Activated CD8-positive, alpha-beta memory T cell treated with anti-CD3 and anti-CD28 coated beads, Interleukin-2, amount 50 U/mL, for 1 hour (primary cell): Measurements from ENCODE around the gene PLA2G3.
"Not testable (repeated sequence)": the region's sequence is repeated elsewhere in the genome, so short reads cannot be mapped to it uniquely, and the experiment has no call there.

ENCODE experiments used
- DNase-seq: peaks from one replicate; pipeline ENCODE4 v3.0.0-alpha.2; 2020; ENCODE audit errors: extremely low read depth

Gene PLA2G3

DNA sequence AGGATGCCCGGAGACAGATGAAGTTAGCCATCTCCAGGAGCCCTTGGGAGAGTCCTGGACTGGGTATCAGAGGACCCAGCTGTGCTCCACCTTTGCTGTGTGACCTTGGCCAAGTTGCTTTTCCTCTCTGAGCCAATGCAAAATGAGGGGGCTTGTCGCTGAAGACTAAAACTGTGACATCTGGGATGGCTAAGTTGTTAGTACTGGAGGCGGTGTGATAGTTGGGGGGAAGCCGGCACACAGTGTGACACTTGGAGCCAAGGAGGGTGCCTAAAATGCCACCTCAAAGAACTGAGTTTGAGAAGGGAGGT is 17.1 kb downstream of the PLA2G3 start:
- DNase-seq = no peak

DNA sequence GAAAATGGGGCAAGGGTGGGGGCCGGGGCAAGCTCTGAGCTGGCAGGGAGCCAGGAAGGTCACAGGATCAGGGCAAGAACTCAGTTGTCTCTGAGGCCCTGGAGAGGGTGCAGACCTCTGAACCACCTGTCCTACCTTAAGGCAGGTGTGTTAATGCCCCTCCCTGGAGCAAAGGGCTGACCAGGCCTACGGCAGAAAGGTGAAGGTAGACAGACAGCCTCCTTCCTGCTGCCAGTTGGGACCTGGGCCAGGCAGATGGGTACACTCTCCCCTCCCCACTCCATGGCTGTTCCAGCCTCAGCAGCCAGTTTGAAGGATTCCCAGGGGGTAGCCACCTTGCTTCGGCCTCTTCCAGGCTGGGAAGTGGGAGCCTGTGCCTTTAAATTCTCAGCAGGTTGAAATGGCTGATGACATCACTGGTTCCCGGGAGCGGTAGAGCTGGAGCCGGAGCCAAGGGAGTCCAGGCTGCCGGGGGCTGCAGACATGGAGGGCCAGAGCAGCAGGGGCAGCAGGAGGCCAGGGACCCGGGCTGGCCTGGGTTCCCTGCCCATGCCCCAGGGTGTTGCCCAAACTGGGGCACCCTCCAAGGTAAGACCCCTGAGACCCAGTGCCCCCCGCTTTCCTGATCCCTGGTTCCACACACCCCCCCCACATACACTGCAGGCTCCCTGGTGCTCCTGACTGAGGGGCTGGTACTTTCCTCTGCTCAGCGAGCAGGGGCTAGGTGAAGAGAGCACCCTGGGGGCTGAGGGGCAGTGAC is 17.6 kb downstream of the PLA2G3 start, which contains the start of gene INPP5J:
Gene INPP5J (plus strand): TSS at position 435 of the 760 bp plus-strand sequence. CDS start 49 bp downstream, at position 484.
- no peak for DNase-seq

DNA sequence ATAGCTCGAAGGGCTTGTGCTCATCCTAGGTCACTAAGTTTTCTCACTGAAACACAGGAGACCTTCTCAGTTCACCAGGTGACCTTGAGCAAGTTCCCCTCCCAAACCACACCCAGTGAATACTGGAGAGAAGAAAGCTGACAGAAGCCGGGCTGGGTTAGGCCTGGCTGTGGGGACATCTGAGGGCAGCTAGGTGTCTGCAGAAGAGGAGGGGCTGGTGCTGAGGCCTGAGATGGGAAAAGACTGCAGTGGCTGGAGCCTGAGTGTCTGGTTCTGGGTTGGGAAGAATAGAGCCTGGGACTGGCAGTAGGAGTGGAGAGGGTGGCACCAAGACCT is 18.1 kb downstream of the PLA2G3 start:
- no peak for DNase-seq

DNA sequence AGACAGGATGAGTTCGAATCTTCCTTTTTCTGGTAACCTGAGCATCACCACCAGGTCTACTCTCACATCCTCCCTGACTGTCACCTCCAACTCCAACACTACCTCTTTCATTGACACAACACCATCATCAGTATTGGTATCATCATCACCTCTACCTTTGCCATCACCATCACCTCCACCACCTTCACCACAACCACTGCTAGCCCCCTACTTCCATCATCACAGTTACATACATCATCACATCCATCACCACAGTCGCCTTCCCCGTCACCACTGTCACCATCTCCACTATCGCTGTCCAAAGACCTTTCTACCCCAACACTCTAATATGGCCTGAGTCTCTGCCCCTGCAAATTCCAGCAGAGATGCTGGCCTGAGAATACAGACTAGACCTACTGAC is 18.9 kb downstream of the PLA2G3 start:
- no peak for DNase-seq

GRCh38 chr22:31120642-31121041 is 19.7 kb downstream of the PLA2G3 start:
- DNase-seq = no peak

DNA sequence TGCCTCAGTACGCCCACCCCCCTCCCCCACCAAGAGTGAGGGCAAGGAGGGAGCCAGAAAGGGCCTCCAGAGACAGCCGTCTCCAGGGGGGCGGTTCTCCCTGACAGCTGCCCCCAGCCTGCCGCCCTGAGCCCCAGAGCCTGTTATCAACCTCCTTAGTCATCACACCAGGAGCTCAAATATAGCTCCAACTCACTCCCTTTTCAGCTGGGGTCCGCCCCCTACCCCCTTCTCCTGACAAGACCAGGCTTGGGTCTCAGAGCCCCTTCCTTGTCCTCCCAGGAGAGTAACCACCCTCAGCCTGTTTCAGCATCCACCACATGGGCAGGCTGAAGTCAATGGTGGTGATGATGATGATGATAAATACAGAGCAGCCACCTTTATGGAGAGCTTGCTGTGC is 20.1 kb downstream of the PLA2G3 start:
- DNase-seq = no peak

GRCh38 chr22:31119026-31119717 is 21.1 kb downstream of the PLA2G3 start:
- no peak for DNase-seq

- no peak for DNase-seq
These were observed 22.1 kb downstream of the PLA2G3 start for GRCh38 chr22:31118046-31118820.

GRCh38 chr22:31112547-31113091 is 27.7 kb downstream of the PLA2G3 start:
- not testable (repeated sequence) for DNase-seq

GRCh38 chr22:31107894-31108218 is 32.5 kb downstream of the PLA2G3 start:
- DNase-seq = no peak

DNA sequence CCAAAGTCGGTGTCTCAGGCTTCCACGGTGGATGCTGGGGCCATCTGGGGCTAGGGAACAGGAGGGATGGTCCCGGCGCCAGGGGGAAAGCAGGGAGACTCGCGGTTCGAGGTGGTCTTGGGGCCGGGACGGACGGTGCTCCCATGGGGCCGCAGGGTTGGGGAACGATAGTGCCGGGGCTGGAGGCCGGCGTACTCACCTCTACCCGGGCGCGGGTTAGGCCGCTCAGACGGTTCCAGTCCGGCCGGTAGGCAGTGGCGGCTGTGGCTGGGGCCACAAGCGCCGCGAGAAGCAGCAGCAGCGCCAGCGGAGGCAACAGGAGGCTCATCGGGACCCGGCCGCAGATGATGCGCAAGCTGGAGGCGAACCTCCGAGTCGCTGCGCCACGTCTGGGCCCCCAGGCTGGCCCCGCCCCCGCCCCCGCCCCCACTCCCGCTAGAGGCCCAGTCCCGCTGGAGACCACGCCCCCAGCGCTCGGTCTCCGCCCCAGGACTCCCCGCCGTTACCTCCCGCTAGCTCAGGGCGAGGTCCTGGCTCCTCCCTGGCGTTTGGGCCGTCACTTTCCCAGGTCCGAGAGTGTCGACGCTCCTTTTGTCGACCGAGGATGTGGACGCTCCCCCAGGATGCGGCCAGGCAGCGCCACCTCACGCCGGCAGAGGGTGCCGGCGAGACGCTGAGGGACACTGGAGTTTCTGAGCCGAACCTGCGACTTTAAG is 33.0 kb downstream of the PLA2G3 start, which contains the start of gene SELENOM:
Gene SELENOM (minus strand): TSS at position 391 of the 716 bp plus-strand sequence. CDS start 63 bp downstream, at position 328.
- peak; percentile 65 for DNase-seq

- DNase-seq = no peak
These were observed 33.6 kb downstream of the PLA2G3 start for GRCh38 chr22:31106731-31107177.

- no peak for DNase-seq
These were observed 34.2 kb downstream of the PLA2G3 start for GRCh38 chr22:31106001-31106571.

DNA sequence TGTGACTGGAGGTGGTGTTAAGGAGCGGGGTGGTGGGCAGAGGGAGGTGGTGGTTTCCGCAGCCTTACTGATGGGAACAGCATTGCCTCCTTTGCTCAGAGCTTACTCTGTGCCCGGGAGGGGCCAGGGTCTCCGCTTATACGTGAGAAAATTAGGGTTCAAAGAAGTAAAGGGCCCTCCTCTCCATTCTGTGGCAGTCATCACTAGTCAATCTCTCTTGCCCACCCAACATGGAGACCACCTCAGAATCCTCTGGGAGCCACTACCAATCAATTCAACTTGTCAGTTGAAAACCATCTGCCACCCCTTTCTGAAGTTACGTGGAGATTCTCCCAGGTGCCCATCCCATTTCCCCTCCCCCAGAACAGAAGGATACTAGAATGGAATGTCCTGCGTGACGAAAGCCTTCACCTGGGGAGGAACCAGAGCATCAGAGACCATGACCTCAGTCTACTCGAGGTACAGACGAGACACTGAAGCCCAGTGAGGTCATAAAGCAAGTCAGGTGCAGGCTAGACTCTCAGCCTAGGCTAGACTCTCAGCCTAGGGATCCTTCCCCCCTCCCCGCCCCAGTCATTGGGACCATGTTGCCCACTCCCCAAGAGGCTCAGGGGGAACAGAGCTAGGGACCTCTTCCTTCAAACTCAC is 34.9 kb downstream of the PLA2G3 start:
- DNase-seq = no peak

DNA sequence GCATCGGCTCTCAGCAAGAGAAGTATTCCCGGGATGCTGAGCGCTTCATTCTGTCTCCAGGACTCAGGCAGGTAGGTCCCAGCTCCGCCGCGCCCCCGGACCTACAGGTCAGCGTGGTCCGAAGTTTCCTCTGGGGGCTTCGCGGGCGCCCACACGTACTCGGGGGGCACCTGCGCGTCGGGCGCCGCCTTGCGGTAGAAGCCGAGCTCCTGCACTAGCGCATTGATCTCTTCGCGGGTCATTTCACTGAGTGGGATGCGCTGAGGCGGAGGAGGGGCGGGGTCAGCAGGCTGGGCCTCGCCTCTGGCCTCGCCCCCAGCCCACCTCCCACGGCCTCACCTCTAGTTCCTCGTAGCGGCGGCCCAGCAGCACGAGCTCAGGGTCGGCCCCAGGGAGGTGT is 35.4 kb downstream of the PLA2G3 start:
- DNase-seq = no peak

DNA sequence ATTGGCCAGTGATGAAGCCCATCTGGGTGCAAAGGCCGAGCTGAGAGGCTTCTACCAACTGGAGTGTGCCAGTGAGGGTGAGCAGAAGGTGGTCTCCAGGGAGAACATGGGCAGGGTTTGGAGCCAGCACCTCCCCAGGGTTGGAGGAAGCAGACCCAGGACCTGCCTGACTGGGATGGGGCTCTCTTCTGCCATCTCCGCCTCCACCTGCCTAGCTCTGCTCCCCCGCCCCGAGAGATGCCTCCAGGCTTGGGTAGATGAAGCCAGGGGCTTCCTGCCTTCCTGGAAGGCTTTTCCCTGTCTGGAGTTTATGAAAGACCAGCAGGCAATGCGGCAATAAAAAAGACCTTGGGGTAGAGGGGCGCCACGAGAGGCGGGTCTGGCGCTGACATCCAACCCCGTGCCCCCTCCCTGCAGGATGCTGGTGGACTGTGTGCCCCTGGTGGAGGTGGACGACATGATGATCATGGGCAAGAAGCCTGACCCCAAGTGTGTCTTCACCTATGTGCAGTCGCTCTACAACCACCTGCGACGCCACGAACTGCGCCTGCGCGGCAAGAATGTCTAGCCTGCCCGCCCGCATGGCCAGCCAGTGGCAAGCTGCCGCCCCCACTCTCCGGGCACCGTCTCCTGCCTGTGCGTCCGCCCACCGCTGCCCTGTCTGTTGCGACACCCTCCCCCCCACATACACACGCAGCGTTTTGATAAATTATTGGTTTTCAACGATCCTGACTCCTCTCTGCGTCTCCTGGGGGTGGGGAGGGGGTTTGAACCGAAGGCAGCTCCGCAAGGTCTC is 36.2 kb downstream of the PLA2G3 start:
- DNase-seq = no peak

DNA sequence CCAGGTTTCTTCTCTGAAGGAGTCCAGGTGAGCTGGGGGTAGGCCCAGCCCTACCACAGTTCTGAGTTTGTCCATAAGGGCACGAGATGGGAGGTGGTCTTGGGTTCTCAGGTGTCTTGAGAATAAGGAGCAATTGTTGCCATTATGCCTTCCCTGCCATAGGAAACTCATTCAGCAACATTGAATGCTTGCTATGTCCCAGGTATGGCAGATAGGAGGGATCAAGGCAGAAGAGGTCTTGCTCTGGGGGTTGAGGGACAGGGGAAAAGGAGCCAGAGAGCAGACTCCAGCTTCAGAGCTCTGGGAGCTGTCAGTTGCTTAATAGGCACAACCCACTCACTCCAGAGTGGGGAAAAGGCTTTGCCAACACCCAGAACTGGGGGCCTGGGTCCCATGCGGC is 37.2 kb downstream of the PLA2G3 start:
- DNase-seq = no peak

DNA sequence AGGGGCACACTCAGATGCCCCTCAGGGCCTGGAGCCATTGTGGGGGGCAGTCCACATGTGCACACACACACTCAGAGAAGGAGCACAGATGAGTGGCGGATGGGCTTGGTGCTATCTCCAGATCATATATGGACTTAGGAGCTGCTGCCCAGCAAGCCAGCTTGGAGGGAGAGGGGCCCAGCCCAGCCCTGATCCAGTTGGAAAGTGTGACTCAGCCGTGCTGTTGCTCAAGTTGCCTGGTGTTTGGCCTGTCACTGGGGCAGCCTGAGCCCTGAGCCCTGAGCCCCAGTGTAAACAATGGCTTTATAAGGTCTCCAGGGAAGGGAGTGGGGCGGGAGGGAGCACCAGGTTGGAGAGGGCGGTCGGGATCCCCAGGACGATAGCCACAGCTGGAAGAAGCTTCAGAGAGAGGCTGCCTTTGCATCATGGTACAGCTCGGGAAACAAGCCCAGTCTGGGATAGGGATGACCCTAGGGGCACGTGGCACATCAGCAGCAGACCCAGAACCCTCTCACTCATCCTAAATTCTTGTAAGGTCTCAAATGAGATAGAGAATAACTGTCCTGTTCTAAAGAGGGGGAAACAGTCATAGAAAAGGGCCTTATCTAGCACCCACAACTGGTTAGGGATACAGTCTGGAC is 37.7 kb downstream of the PLA2G3 start:
- DNase-seq = no peak

GRCh38 chr22:31100762-31101525 is 39.4 kb downstream of the PLA2G3 start:
- DNase-seq = no peak
